H9 (cell line): ENCODE data around the gene ZNF480. TPM values are rescaled to one million over a fixed set of nuclear protein-coding genes. Genes with fewer than 3 reads are reported as not detected.
"Not testable (repeated sequence)": the region's sequence is repeated elsewhere in the genome, so short reads cannot be mapped to it uniquely, and the experiment has no call there.

Experiments
- DNase-seq: peaks from one replicate; pipeline ENCODE4 v3.0.0-alpha.2; 2017
- H2AFZ ChIP-seq: one replicate; pipeline ENCODE4 v1.6.1; 2013; ENCODE audit warnings: mild to moderate bottlenecking, low read length, control low read depth, moderate library complexity
- H2AK5ac ChIP-seq: 2 replicates; pipeline ENCODE4 v1.6.1; 2013; ENCODE audit warnings: low read length, control low read depth, mixed read lengths; ENCODE audit not compliant: insufficient read length
- H2BK120ac ChIP-seq: one replicate; pipeline ENCODE4 v1.6.1; 2013; ENCODE audit warnings: low read depth, mild to moderate bottlenecking, low read length, control low read depth, inconsistent platforms; ENCODE audit not compliant: poor library complexity, severe bottlenecking
- H2BK12ac ChIP-seq: 2 replicates; pipeline ENCODE4 v1.6.1; 2013; ENCODE audit warnings: low read length, control low read depth, mixed read lengths, low read depth; ENCODE audit not compliant: insufficient read length
- H2BK15ac ChIP-seq: 2 replicates; pipeline ENCODE4 v1.6.1; 2013; ENCODE audit warnings: low read depth, low read length, control low read depth
- H2BK20ac ChIP-seq: one replicate; pipeline ENCODE4 v1.6.1; 2013; ENCODE audit warnings: low read depth, mild to moderate bottlenecking, low read length, control low read depth, inconsistent platforms; ENCODE audit not compliant: poor library complexity, severe bottlenecking
- H2BK5ac ChIP-seq: 2 replicates; pipeline ENCODE4 v1.6.1; 2013; ENCODE audit warnings: low read length, control low read depth, mixed read lengths; ENCODE audit not compliant: insufficient read length
- H3K14ac ChIP-seq: 2 replicates; pipeline ENCODE4 v1.6.1; 2013; ENCODE audit warnings: low read length, control low read depth; ENCODE audit not compliant: insufficient read depth
- H3K18ac ChIP-seq: 2 replicates; pipeline ENCODE4 v1.6.1; 2013; ENCODE audit warnings: low read depth, mild to moderate bottlenecking, mixed read lengths, low read length, control low read depth; ENCODE audit not compliant: insufficient read length
- H3K23ac ChIP-seq: 2 replicates; pipeline ENCODE4 v1.6.1; 2013; ENCODE audit warnings: low read length, control low read depth, mixed read lengths, low read depth; ENCODE audit not compliant: insufficient read length
- H3K23me2 ChIP-seq: 2 replicates; pipeline ENCODE4 v1.6.1; 2013; ENCODE audit warnings: low read depth, mild to moderate bottlenecking, mixed read lengths, low read length, control low read depth; ENCODE audit not compliant: insufficient read length, poor library complexity, severe bottlenecking
- H3K27ac ChIP-seq: 2 replicates; pipeline ENCODE4 v1.5.1; 2013; ENCODE audit warnings: low read length, control low read depth, mixed read lengths, low read depth; ENCODE audit not compliant: insufficient read length
- H3K27me3 ChIP-seq: 2 replicates; pipeline ENCODE4 v1.6.1; 2013; ENCODE audit warnings: low read length, control low read depth, inconsistent platforms; ENCODE audit not compliant: insufficient read depth
- H3K4ac ChIP-seq: 2 replicates; pipeline ENCODE4 v1.6.1; 2013; ENCODE audit warnings: low read depth, mild to moderate bottlenecking, control low read depth, inconsistent platforms, low read length, moderate library complexity
- H3K4me1 ChIP-seq: 2 replicates; pipeline ENCODE4 v1.6.1; 2013; ENCODE audit warnings: low read length, control low read depth, inconsistent platforms; ENCODE audit not compliant: insufficient read depth
- H3K4me2 ChIP-seq: 2 replicates; pipeline ENCODE4 v1.6.1; 2013; ENCODE audit warnings: low read length, control low read depth, mixed read lengths; ENCODE audit not compliant: insufficient read length, insufficient read depth
- H3K56ac ChIP-seq: 2 replicates; pipeline ENCODE4 v1.6.1; 2013; ENCODE audit warnings: low read depth, mild to moderate bottlenecking, mixed read lengths, low read length, control low read depth; ENCODE audit not compliant: insufficient read length
- H3K79me1 ChIP-seq: 2 replicates; pipeline ENCODE4 v1.6.1; 2013; ENCODE audit warnings: low read depth, mild to moderate bottlenecking, moderate library complexity, low read length, control low read depth, inconsistent platforms; ENCODE audit not compliant: insufficient read depth, poor library complexity, severe bottlenecking
- H3K79me2 ChIP-seq: 2 replicates; pipeline ENCODE4 v1.6.1; 2013; ENCODE audit warnings: low read length, control low read depth, inconsistent platforms; ENCODE audit not compliant: insufficient read depth
- H3K9ac ChIP-seq: 2 replicates; pipeline ENCODE4 v1.6.1; 2013; ENCODE audit warnings: low read length, control low read depth, mixed read lengths; ENCODE audit not compliant: insufficient read length; ENCODE audit errors: extremely low read depth
- H3K9me3 ChIP-seq: one replicate; pipeline ENCODE4 v1.6.1; 2013; ENCODE audit warnings: low read depth, low read length, inconsistent platforms; ENCODE audit not compliant: control insufficient read depth
- H3T11ph ChIP-seq: one replicate; pipeline ENCODE4 v1.6.1; 2013; ENCODE audit warnings: mild to moderate bottlenecking, low read length, control low read depth, inconsistent platforms
- H4K20me1 ChIP-seq: one replicate; pipeline ENCODE4 v1.6.1; 2013; ENCODE audit not compliant: control insufficient read depth, insufficient read length, insufficient read depth
- H4K5ac ChIP-seq: 2 replicates; pipeline ENCODE4 v1.6.1; 2013; ENCODE audit warnings: low read depth, mild to moderate bottlenecking, mixed read lengths, low read length, control low read depth; ENCODE audit not compliant: insufficient read length
- H4K8ac ChIP-seq: replicated peaks from 2 replicates; pipeline ENCODE4 v1.6.1; 2013; ENCODE audit warnings: low read length, control low read depth, mixed read lengths, low read depth; ENCODE audit not compliant: insufficient read length
- H4K91ac ChIP-seq: 2 replicates; pipeline ENCODE4 v1.6.1; 2013; ENCODE audit warnings: low read depth, mild to moderate bottlenecking, moderate library complexity, mixed read lengths, low read length, control low read depth; ENCODE audit not compliant: insufficient read length
- H3K27ac Mint-ChIP-seq, 3 experiments: 2 replicates in 2 of 3; 3 replicates in 1 of 3; pipeline ENCODE4 v1.8.0; 2020 to 2021; ENCODE audit warnings: mixed read lengths in 3 of 3, mild to moderate bottlenecking in 1 of 3, moderate library complexity in 1 of 3
- H3K27me3 Mint-ChIP-seq: 2 replicates; pipeline ENCODE4 v1.8.0; 2021; ENCODE audit warnings: low read depth, mild to moderate bottlenecking, moderate library complexity, mixed read lengths
- H3K36me3 Mint-ChIP-seq, 3 experiments: 2 replicates in 2 of 3; 3 replicates in 1 of 3; pipeline ENCODE4 v1.8.0; 2020 to 2021; ENCODE audit warnings: low read depth in 3 of 3, mixed read lengths in 3 of 3; ENCODE audit not compliant: insufficient read depth in 1 of 3
- H3K4me1 Mint-ChIP-seq, 2 experiments: 2 replicates each; pipeline ENCODE4 v1.8.0; 2020; ENCODE audit warnings: mixed read lengths in 2 of 2
- H3K4me3 Mint-ChIP-seq, 2 experiments: 2 replicates in 1 of 2; 3 replicates in 1 of 2; pipeline ENCODE4 v1.8.0; 2020 to 2021; ENCODE audit warnings: mild to moderate bottlenecking in 2 of 2, mixed read lengths in 2 of 2, moderate library complexity in 1 of 2
- H3K9me3 Mint-ChIP-seq, 2 experiments: 2 replicates in 1 of 2; 3 replicates in 1 of 2; pipeline ENCODE4 v1.8.0; 2020; ENCODE audit warnings: mild to moderate bottlenecking in 2 of 2, mixed read lengths in 2 of 2, moderate library complexity in 1 of 2
- CTCF ChIP-seq: fragments of 200-600 bp; sonication (generic); conservative IDR thresholded peaks from 3 replicates; pipeline ENCODE4 v1.8.0; 2021; ENCODE audit warnings: antibody characterized with exemption, mild to moderate bottlenecking
- WGBS: extraction: QIAGEN DNeasy Blood & Tissue Kit; methylation state at CpG from one replicate; pipeline ENCODE4 v1.1.7; 2013; ENCODE audit warnings: missing lambda C conversion rate, low lambda C conversion rate, mixed read lengths; ENCODE audit not compliant: insufficient read length; ENCODE audit errors: extremely low coverage; 5-methylcytosine and 5-hydroxymethylcytosine counted together
- total RNA-seq: library from RNA; stranded (reverse); gene quantifications from 2 replicates; pipeline ENCODE4 v1.2.1, GENCODE V29; 2021

ZNF480 gene
- total RNA-seq, 1 experiment from 2014 or later, result 42.5 TPM

- H3K56ac ChIP-seq, result no peak overlapping the region
- no peak overlapping the region for H4K8ac ChIP-seq
- no peak overlapping the region for H3K14ac ChIP-seq
- no peak overlapping the region for H2BK5ac ChIP-seq
- H4K20me1 ChIP-seq, result no peaks in the 10 kb centered on the region
- H2AK5ac ChIP-seq, result no peak overlapping the region
- no peak overlapping the region for H4K91ac ChIP-seq
- H3K27me3 Mint-ChIP-seq, result no peaks in the 10 kb centered on the region
- no peak overlapping the region for H3K9ac ChIP-seq
- no peaks in the 10 kb centered on the region for H3K27me3 ChIP-seq
- no peak overlapping the region for H2BK12ac ChIP-seq
- no peaks in the 10 kb centered on the region for H3K9me3 ChIP-seq
- H3K36me3 Mint-ChIP-seq, result peaks cover 41 to 64% (median 59%) of the 10 kb centered on the region in 3 experiments
- peaks cover 4% of the 10 kb centered on the region for H3K23me2 ChIP-seq
- H2BK120ac ChIP-seq, result no peak overlapping the region
- H3K27ac ChIP-seq, result no peak overlapping the region
- peaks cover 3% of the 10 kb centered on the region in 2 experiments; a peak in 3 of 5 replicates for H3K9me3 Mint-ChIP-seq
- H2BK15ac ChIP-seq, result no peak overlapping the region
- no peaks in the 10 kb centered on the region for H3K79me2 ChIP-seq
- no peaks in the 10 kb centered on the region for H3K4me1 ChIP-seq
- no peak overlapping the region for H4K5ac ChIP-seq
- H3K4ac ChIP-seq, result no peak overlapping the region
- H3T11ph ChIP-seq, result no peak overlapping the region
- H3K23ac ChIP-seq, result no peak overlapping the region
- H3K79me1 ChIP-seq, result no peaks in the 10 kb centered on the region
- TF ChIP-seq CTCF, result no peak
- no peak overlapping the region for H3K27ac Mint-ChIP-seq
- H2AFZ ChIP-seq, result no peak overlapping the region
- 0 out of 4 replicates have a peak, but pooled peaks cover 0 to 2% of the 10 kb centered on the region in 2 experiments for H3K4me1 Mint-ChIP-seq
- no peak overlapping the region for H2BK20ac ChIP-seq
- no peak for DNase-seq
- WGBS, result no CpG with 5 or more reads among the region's 3 CpGs
- no peak overlapping the region for H3K4me2 ChIP-seq
- no peak overlapping the region for H3K4me3 Mint-ChIP-seq
- H3K18ac ChIP-seq, result no peak overlapping the region
Measured at GRCh38 chr19:52291781-52292180, 5.2 kb upstream of the ZNF480 start.

- WGBS, result no CpG with 5 or more reads among the region's 6 CpGs
- not testable (repeated sequence) for H3K27ac Mint-ChIP-seq
Measured at GRCh38 chr19:52292946-52293345, 4.0 kb upstream of the ZNF480 start.

More at GRCh38 chr19:52292946-52293345, 4.0 kb upstream of the ZNF480 start:
- not testable (repeated sequence) for H3K4me2 ChIP-seq, H4K8ac ChIP-seq, H3K27ac ChIP-seq, H3T11ph ChIP-seq, DNase-seq, H2AK5ac ChIP-seq, H4K5ac ChIP-seq, H3K14ac ChIP-seq, H3K79me1 ChIP-seq, H2BK15ac ChIP-seq, H4K91ac ChIP-seq, H2BK20ac ChIP-seq, H3K56ac ChIP-seq, H3K4ac ChIP-seq, H3K4me1 ChIP-seq, H2BK120ac ChIP-seq, H3K18ac ChIP-seq, H3K9me3 Mint-ChIP-seq, H3K79me2 ChIP-seq, H3K27me3 ChIP-seq, H3K4me3 Mint-ChIP-seq, H3K27me3 Mint-ChIP-seq, H3K23me2 ChIP-seq, H2AFZ ChIP-seq, H2BK12ac ChIP-seq, H4K20me1 ChIP-seq, H3K4me1 Mint-ChIP-seq, H2BK5ac ChIP-seq, H3K9ac ChIP-seq, H3K23ac ChIP-seq, H3K9me3 ChIP-seq
- peaks cover 36 to 55% (median 51%) of the 10 kb centered on the region in 3 experiments for H3K36me3 Mint-ChIP-seq
